ENCODE measurements around the gene GNG12. TPM values are rescaled to one million over a fixed set of nuclear protein-coding genes. Genes with fewer than 3 reads are reported as not detected.

GNG12 gene
- total RNA-seq, 3 donors from 2014 or later = 85.0 to 191 (median 158) TPM

DNA sequence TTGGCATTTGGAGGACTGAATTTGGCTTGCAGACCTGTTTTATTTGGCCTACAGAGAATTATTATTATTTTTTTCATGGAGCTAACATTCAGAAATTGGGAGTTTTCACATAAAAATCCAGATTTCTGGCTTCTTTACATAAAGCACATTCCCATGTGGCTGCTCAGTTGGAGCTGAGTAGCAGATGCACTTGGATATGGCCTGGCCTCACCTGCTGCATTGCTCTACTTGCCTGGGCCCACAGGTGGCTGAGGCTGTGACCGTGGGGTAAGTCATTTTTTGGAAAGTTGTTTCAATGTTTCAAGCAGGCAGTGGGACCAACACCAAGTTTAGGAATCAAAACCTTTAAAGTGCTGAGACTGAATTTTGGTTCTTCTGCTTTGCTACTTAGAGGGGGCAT is 91.5 kb downstream of the GNG12 start:
- no peak overlapping the region for H3K4me3 ChIP-seq
- no peaks in the 10 kb centered on the region for H3K36me3 ChIP-seq (ENCODE audit: low read depth)
- TF ChIP-seq, protein P1, sequence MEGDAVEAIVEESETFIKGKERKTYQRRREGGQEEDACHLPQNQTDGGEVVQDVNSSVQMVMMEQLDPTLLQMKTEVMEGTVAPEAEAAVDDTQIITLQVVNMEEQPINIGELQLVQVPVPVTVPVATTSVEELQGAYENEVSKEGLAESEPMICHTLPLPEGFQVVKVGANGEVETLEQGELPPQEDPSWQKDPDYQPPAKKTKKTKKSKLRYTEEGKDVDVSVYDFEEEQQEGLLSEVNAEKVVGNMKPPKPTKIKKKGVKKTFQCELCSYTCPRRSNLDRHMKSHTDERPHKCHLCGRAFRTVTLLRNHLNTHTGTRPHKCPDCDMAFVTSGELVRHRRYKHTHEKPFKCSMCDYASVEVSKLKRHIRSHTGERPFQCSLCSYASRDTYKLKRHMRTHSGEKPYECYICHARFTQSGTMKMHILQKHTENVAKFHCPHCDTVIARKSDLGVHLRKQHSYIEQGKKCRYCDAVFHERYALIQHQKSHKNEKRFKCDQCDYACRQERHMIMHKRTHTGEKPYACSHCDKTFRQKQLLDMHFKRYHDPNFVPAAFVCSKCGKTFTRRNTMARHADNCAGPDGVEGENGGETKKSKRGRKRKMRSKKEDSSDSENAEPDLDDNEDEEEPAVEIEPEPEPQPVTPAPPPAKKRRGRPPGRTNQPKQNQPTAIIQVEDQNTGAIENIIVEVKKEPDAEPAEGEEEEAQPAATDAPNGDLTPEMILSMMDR (IDR thresholded peaks at IDR 0.05) = no peak
- ATAC-seq (no peak), DNase-seq (no peak)
- no peaks in the 10 kb centered on the region for H3K9me3 ChIP-seq
- peaks cover 14% of the 10 kb centered on the region for H3K4me1 ChIP-seq (ENCODE audit: low read depth)
- intact Hi-C loops (cut with DNase I, micrococcal nuclease) = no loop called here

- no peaks in the 10 kb centered on the region for H3K9me3 ChIP-seq
- TF ChIP-seq, protein P1 (IDR thresholded peaks at IDR 0.05) = no peak
- DNase-seq (peak in 1 of 3 donors; percentile 58), ATAC-seq (peak; percentile 83)
- no peaks in the 10 kb centered on the region for H3K36me3 ChIP-seq (ENCODE audit: low read depth)
- intact Hi-C loops (cut with DNase I, micrococcal nuclease) = no loop called here
- H3K4me3 ChIP-seq = no peak overlapping the region
- peaks cover 20% of the 10 kb centered on the region for H3K4me1 ChIP-seq (ENCODE audit: low read depth)
Observed at GRCh38 chr1:67741121-67741520, 92.1 kb downstream of the GNG12 start.

DNA sequence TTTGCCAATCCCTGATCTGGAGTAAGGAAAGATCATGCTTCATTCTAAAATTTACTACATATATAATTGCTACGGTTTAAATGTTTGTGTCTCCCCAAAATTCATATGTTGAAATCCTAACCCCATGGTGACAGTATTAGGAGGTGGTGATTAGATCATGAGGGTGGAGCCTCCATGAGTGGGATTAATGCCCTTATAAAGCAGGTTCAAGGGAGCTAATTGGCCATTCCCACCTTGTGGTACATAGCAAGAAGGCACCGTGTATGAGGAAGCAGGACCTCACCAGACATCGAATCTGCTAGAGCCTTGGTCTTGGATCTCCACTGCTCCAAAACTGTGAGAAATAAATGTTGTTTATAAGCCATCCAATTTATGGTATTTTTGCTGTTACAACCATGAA is 92.7 kb downstream of the GNG12 start:
- DNase-seq (no peak), ATAC-seq (no peak)
- Histone ChIP-seq H3K9me3 (no peaks in the 10 kb centered on the region), H3K4me1 (ENCODE audit: low read depth) (peaks cover 26% of the 10 kb centered on the region), H3K4me3 (no peak overlapping the region), H3K36me3 (ENCODE audit: low read depth) (no peaks in the 10 kb centered on the region)
- intact Hi-C loops (cut with DNase I, micrococcal nuclease) = no loop called here
- TF ChIP-seq, protein P1 (IDR thresholded peaks at IDR 0.05) = no peak

GRCh38 chr1:67739361-67739760 is 93.9 kb downstream of the GNG12 start:
- H3K36me3 ChIP-seq (ENCODE audit: low read depth) = no peaks in the 10 kb centered on the region
- ATAC-seq (no peak), DNase-seq (peak in 1 of 3 donors; percentile 0)
- no peaks in the 10 kb centered on the region for H3K9me3 ChIP-seq
- intact Hi-C loops (cut with DNase I, micrococcal nuclease) = no loop called here
- TF ChIP-seq, protein P1 (IDR thresholded peaks at IDR 0.05) = no peak
- H3K4me1 ChIP-seq (ENCODE audit: low read depth) = peaks cover 28% of the 10 kb centered on the region
- no peak overlapping the region for H3K4me3 ChIP-seq

DNA sequence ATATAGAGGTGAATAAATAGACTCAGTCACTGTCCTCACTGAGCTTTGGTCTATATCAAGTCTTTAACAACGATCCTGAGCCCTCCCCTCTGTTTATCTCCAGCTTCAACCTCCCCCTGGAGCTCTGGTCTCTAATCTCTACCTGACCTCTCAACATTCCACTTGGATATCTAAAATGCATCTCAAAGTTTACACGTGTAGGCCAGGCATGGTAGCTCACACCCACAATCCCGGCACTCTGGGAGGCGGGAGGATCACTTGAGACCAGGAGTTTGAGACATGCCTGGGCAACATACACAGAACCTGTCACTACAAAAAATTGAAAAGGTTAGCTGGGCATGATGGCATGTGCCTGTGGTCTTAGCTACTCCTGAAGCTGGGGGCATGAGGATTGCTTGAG is 94.9 kb downstream of the GNG12 start:
- ATAC-seq (no peak), DNase-seq (peak in 1 of 3 donors; percentile 4)
- intact Hi-C loops (cut with DNase I, micrococcal nuclease) = no loop called here
- H3K36me3 ChIP-seq (ENCODE audit: low read depth) = no peaks in the 10 kb centered on the region
- TF ChIP-seq, protein P1 (IDR thresholded peaks at IDR 0.05) = no peak
- no peak overlapping the region for H3K4me3 ChIP-seq
- no peaks in the 10 kb centered on the region for H3K9me3 ChIP-seq
- peaks cover 28% of the 10 kb centered on the region for H3K4me1 ChIP-seq (ENCODE audit: low read depth)

- Histone ChIP-seq H3K9me3 (no peaks in the 10 kb centered on the region), H3K4me3 (no peak overlapping the region), H3K36me3 (ENCODE audit: low read depth) (no peaks in the 10 kb centered on the region), H3K4me1 (ENCODE audit: low read depth) (peaks cover 28% of the 10 kb centered on the region)
- TF ChIP-seq, protein P1 (IDR thresholded peaks at IDR 0.05) = no peak
- ATAC-seq (no peak), DNase-seq (no peak)
- intact Hi-C loops (cut with DNase I, micrococcal nuclease) = no loop called here
Observed at GRCh38 chr1:67737875-67738274, 95.4 kb downstream of the GNG12 start.

All from mucosa of descending colon (tissue), 3 donors.